HEK293T (cell line): ENCODE results near the gene ADGRE3.

Experiments
- BHLHE40 ChIP-seq: fragments of 450-650 bp; IDR thresholded peaks from 2 replicates; pipeline ENCODE4 v1.6.1; 2016; ENCODE audit warnings: mild to moderate bottlenecking, moderate library complexity, borderline replicate concordance
- FOXM1 ChIP-seq: fragments of 450-650 bp; IDR thresholded peaks from 2 replicates; pipeline ENCODE4 v1.6.1; 2017; ENCODE audit warnings: mild to moderate bottlenecking, borderline replicate concordance
- HDGF ChIP-seq: fragments of 450-650 bp; IDR thresholded peaks from 2 replicates; pipeline ENCODE4 v1.6.1; 2017; ENCODE audit warnings: antibody characterized with exemption, borderline replicate concordance

DNA sequence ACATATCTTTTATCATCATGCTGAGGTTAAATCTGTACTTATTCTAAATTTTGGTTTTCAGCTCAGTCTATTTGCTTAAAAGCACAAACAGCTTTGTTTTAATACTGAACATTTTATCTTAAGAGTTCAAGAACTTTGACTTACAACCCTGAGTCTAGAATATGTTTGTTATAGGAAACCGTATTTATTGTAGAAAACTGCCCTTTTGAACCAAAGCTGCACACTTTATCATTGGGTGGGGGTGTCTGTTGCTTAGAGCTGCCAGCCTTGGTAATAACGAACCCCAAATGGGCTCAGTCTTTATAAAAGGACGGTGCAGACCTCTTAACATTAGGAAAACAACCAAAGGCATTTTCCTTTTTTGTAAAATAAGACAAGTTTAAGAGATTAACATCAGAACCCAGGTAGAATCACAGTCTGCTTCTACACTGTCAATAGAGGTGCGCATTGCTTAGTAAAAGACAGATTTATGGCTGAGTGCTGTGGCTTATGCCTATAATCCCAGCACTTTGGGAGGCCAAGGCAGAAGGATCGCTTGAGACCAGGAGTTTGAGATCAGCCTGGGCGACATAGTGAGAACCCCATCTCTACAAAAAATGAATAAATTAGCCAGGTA lies 14.7 kb downstream of the ADGRE3 start:
- no peak for TF ChIP-seq BHLHE40
- no peak for TF ChIP-seq FOXM1
- TF ChIP-seq HDGF, result no peak
